Measurements from ENCODE around the gene MSH6. TPM values are rescaled to one million over a fixed set of nuclear protein-coding genes. Genes with fewer than 3 reads are reported as not detected.

MSH6 gene
- total and polyA plus RNA-seq, 2 of the 13 experiments (the other 11 are each of a cell fraction or from before 2014, with no cell fraction given) = 20.8 to 113 TPM

- ATAC-seq = no peak
- in situ Hi-C loops (cut with HindIII; ENCODE audit: extremely low pct_ligation_motif_present, low pct_unique_long_range_greater_than_20kb) = no loop called here
Measured at GRCh38 chr2:47737191-47737975, 45.6 kb upstream of the MSH6 start.

More at GRCh38 chr2:47737191-47737975, 45.6 kb upstream of the MSH6 start:
- Histone ChIP-seq H3K4me2 (ENCODE audit: low read depth, low read length) (no peak overlapping the region), H3K4me3 (replicated peaks in 1 of 3; ENCODE audit: insufficient read depth in 1 of 3, low read depth in 2 of 3, low read length in 3 of 3) (no peak overlapping the region), H3K36me3 (replicated peaks in 1 of 2; ENCODE audit: control insufficient read depth in 1 of 2, insufficient read depth in 2 of 2, low read length in 2 of 2) (no peaks in the 10 kb centered on the region), H3K27me3 (ENCODE audit: control insufficient read depth in 1 of 2, insufficient read depth in 2 of 2, low read length in 2 of 2) (no peaks in the 10 kb centered on the region; a peak in 1 of 5 replicates), H3K9me3 (ENCODE audit: low read length) (no peaks in the 10 kb centered on the region), H3K27ac (ENCODE audit: extremely low read length, insufficient read depth, low read length) (no peak overlapping the region), H3K9ac (ENCODE audit: insufficient read depth, low read depth, low read length) (no peak overlapping the region), H3K4me1 (ENCODE audit: insufficient read depth, low read length) (peaks cover 5% of the 10 kb centered on the region; the same call in 1 of the 2 replicates), H4K20me1 (ENCODE audit: insufficient read depth, low read length) (no peaks in the 10 kb centered on the region), H2AFZ (ENCODE audit: low read length) (no peak overlapping the region), H3K79me2 (ENCODE audit: insufficient read depth, low read length) (no peaks in the 10 kb centered on the region)
- no peak for DNase-seq (ENCODE audit: low spot score)
- intact Hi-C loops (cut with micrococcal nuclease; ENCODE audit: unreplicated experiment) = no loop called here
- ChIA-PET POLR2A (no interaction called here), CTCF (ENCODE audit: low intra/inter-chr PET ratio, low total read pairs) (no interaction called here)
- TF ChIP-seq ZNF770 (CRISPR knock-in tag; IDR thresholded peaks at IDR 0.05) (peak; percentile 39; the same call in 1 of the 2 replicates), CEBPG (CRISPR knock-in tag; IDR thresholded peaks at IDR 0.05) (0 out of 2 replicates have a peak, but pooled peaks have one; percentile 39), ZFP37 (CRISPR knock-in tag; IDR thresholded peaks at IDR 0.05; ENCODE audit: borderline replicate concordance) (no peak), CEBPB (IDR thresholded peaks at IDR 0.05; ENCODE audit: borderline replicate concordance, low read depth, low read length) (peak; percentile 66)
- 10% methylated on average over 3 of the region's 3 CpGs for WGBS (ENCODE audit: low lambda C conversion rate)
- FAIRE-seq = no peak
- no TSS peak for BruUV-seq (replicated peaks)
